Sigmoid colon (tissue), 4 donors: Measurements from ENCODE around the gene UCN2.

Experiments used
- CTCF ChIP-seq, 4 experiments: fragments of 450-650 bp in 3 of 4; fragments of 200-600 bp in 1 of 4; IDR thresholded peaks; one replicate each; pipeline ENCODE4 v1.5.1; 2016 to 2019; ENCODE audit warnings: antibody characterized with exemption in 4 of 4, mild to moderate bottlenecking in 3 of 4, moderate library complexity in 2 of 4
- POLR2A ChIP-seq, 2 donors: fragments of 450-650 bp; IDR thresholded peaks; one replicate each; pipeline ENCODE4 v1.6.1; 2016; ENCODE audit warnings: antibody characterized with exemption in 2 of 2, mild to moderate bottlenecking in 2 of 2, moderate library complexity in 2 of 2
- POLR2AphosphoS5 ChIP-seq, 4 donors: sonication (generic); formaldehyde crosslinking; IDR thresholded peaks; one replicate each; pipeline ENCODE4 v1.6.1; 2017; ENCODE audit warnings: antibody characterized with exemption in 4 of 4

DNA sequence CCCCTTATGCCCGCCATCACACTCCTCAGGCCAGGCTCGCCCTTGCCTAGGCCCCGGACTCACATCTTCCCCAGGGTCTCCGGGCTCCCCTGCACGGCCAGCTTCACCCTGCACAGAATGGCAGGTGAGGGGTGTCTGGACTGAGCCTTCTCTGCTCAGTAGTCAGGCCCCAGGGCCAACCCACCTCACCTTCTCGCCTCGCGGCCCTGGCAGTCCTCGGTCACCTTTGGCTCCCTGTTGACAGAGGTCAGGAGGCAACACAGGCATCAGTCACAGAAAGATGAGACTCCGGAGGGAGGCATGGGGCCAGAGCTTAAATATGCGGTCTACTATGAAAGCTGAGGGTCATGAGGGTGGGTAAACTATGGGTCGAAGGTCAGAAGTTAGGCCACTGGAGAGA is 8.4 kb upstream of the UCN2 start:
- TF ChIP-seq POLR2A (IDR thresholded peaks at IDR 0.05) (no peak), CTCF (IDR thresholded peaks at IDR 0.05) (no peak), POLR2AphosphoS5 (IDR thresholded peaks at IDR 0.05) (no peak)
